ENCODE data around the gene TOP1.
A peak's percentile ranks its signal among the peaks of the same experiment; 100 is the strongest.
"Not testable (repeated sequence)": the region's sequence is repeated elsewhere in the genome, so short reads cannot be mapped to it uniquely, and the experiment has no call there.

TOP1 gene

DNA sequence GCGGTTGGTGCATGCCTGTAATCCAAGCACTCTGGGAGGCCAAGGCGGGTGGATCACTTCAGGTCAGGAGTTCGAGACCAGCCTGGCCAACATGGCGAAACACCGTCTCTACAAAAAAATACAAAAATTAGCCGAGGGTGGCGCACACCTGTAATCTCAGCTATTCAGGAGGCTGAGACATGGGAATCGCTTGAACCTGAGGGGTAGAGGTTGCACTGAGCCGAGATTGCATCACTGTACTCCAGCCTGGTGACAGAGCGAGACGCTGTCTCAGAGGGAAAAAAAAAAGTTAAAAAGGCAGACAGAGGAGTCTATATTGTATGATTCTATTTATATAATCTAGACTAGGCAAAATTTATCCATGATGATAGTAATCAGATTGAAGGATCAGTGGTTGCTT is 81.4 kb downstream of the TOP1 start:
- Mint-ChIP-seq H3K4me1 (peaks cover 21% of the 10 kb centered on the region), H3K4me3 (no peak overlapping the region), H3K36me3 (peaks cover 49% of the 10 kb centered on the region), H3K27me3 (no peaks in the 10 kb centered on the region), H3K9me3 (no peaks in the 10 kb centered on the region), H3K27ac (no peak overlapping the region)
- no peak for ATAC-seq

DNA sequence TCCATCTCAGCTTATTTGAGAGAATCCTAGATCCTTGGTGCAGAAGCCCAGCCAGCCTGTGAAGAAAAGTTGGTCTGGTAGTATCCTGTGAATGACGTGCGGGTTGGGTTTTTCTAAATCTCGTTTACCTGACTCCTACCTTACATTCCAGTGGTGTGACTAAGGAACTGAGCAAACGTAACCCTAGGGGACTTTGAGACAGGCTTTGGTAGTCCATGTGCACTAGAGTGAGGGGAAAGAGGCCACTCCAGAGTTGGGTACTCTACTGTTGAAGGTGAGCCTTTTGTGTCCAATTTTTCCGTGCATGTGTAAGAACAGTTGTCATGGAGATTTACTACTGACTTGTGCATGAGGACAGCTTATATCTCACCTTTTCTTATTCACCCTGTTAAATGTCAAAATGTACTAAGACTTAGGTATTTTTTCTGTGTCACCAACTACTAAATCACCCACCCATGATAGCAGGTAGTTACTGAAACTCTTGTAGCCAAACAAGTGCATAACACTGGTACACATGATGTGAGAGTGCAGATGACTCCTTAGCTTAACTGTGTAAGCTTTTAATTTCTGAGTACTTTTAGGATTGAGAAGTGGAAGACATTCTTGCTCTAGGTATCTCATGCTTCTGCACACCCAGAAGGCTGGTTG is 82.4 kb downstream of the TOP1 start:
- Mint-ChIP-seq H3K27me3 (no peaks in the 10 kb centered on the region), H3K36me3 (peaks cover 51% of the 10 kb centered on the region), H3K27ac (peak overlapping the region; percentile 74)

GRCh38 chr20:41111578-41111951 is 82.9 kb downstream of the TOP1 start:
- peaks cover 21% of the 10 kb centered on the region for H3K4me1 Mint-ChIP-seq
- peaks cover 51% of the 10 kb centered on the region for H3K36me3 Mint-ChIP-seq
- H3K27ac Mint-ChIP-seq, result peak overlapping the region; percentile 74
- no peaks in the 10 kb centered on the region for H3K27me3 Mint-ChIP-seq
- no peak overlapping the region for H3K4me3 Mint-ChIP-seq
- no peaks in the 10 kb centered on the region for H3K9me3 Mint-ChIP-seq
- no peak for ATAC-seq

More for the DNA sequence above, 82.4 kb downstream of the TOP1 start:
- no peak for ATAC-seq
- Mint-ChIP-seq H3K9me3 (no peaks in the 10 kb centered on the region), H3K4me1 (peaks cover 21% of the 10 kb centered on the region), H3K4me3 (no peak overlapping the region)

- ATAC-seq, result no peak
- peaks cover 45% of the 10 kb centered on the region for H3K36me3 Mint-ChIP-seq
- H3K4me3 Mint-ChIP-seq, result no peak overlapping the region
- H3K4me1 Mint-ChIP-seq, result peaks cover 6% of the 10 kb centered on the region
- no peak overlapping the region for H3K27ac Mint-ChIP-seq
- no peaks in the 10 kb centered on the region for H3K27me3 Mint-ChIP-seq
- no peaks in the 10 kb centered on the region for H3K9me3 Mint-ChIP-seq
Measured at GRCh38 chr20:41116282-41116956, 87.8 kb downstream of the TOP1 start.

DNA sequence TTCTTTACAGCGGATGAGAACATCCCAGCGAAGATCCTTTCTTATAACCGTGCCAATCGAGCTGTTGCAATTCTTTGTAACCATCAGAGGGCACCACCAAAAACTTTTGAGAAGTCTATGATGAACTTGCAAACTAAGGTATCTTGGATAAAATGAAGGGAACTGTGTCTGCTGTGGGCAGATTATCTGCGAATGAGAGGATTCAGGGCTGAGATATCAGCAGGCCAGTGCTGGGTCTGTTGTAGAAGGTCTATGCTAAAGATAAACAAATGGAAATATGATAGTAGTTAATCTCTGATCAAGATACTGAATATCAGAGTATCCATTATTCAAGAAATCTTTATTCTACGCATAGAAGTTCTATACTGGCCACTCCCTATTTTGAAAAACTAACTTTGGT is 89.5 kb downstream of the TOP1 start:
- not testable (repeated sequence) for H3K4me3 Mint-ChIP-seq, H3K27ac Mint-ChIP-seq, H3K27me3 Mint-ChIP-seq, ATAC-seq, H3K4me1 Mint-ChIP-seq, H3K9me3 Mint-ChIP-seq
- H3K36me3 Mint-ChIP-seq, result peaks cover 45% of the 10 kb centered on the region

DNA sequence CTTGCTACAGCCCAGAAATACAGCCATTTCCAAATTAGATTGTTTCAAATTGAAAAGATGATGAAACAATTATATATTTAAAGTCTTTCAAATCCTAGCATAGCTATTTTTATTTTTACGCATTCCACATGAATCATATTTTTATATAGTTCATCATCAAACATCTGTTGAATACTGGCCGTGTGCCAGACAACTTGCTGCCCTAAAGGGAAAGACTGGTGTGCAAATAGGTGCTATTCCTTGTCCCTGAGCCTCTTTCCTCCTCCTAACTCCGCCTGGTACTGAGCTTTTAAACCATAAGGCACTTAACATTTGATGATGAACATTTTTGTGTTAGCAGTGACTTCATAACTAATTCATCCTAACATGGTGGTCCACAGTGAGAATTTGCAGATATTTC is 90.0 kb downstream of the TOP1 start:
- no peaks in the 10 kb centered on the region for H3K4me1 Mint-ChIP-seq
- no peak for ATAC-seq
- H3K9me3 Mint-ChIP-seq, result no peaks in the 10 kb centered on the region
- H3K4me3 Mint-ChIP-seq, result no peak overlapping the region
- peaks cover 48% of the 10 kb centered on the region for H3K36me3 Mint-ChIP-seq
- no peak overlapping the region for H3K27ac Mint-ChIP-seq
- H3K27me3 Mint-ChIP-seq, result no peaks in the 10 kb centered on the region

DNA sequence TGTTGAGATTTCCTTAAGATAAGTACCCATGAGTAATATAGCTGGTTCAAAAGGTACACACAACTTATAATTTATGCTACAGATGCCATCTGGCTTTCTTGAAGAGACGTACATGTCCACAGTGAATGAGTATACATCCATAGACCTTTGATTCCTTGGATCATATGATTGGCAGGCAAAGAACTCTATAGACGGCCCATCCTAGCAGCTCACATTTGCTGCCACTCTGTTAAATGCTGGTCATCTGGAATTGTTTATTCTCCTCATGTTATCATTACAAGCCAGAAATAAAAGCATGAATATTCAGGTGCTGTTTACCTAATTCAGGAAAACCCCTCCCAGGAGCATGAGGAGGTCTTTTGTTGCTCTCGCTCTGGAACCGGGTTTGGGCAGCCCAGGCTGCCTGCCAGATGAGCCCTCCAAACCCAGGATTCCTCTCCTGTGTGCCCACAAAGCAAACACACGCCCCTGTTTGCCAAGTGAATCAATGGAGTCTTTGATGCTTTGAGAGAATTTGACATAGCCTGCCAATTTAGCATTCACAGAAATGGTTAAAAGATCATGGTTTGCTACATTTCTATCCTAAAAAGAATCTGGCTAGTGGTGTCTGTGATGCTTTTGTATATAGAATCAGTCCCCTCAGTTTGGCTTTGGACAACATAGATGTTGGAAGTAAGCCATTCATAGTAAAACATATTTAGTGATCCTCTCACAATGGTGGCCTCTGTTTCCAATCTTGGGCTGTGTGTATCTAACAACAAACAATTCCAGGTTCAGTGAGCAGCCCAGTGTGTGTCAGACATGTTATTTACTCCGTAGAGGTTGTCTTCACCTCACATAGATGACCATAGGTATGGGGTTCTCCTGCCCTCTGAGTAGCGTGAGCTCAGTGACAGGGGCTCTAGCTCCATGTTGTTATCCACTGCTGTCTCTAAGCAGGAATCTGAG is 91.3 kb downstream of the TOP1 start:
- H3K4me3 Mint-ChIP-seq, result no peak overlapping the region
- no peaks in the 10 kb centered on the region for H3K9me3 Mint-ChIP-seq
- no peaks in the 10 kb centered on the region for H3K4me1 Mint-ChIP-seq
- ATAC-seq, result no peak
- H3K27me3 Mint-ChIP-seq, result no peaks in the 10 kb centered on the region
- H3K36me3 Mint-ChIP-seq, result peaks cover 54% of the 10 kb centered on the region
- H3K27ac Mint-ChIP-seq, result no peak overlapping the region

GRCh38 chr20:41121399-41121798 is 92.8 kb downstream of the TOP1 start:
- H3K9me3 Mint-ChIP-seq, result no peaks in the 10 kb centered on the region
- H3K36me3 Mint-ChIP-seq, result peaks cover 56% of the 10 kb centered on the region
- H3K27ac Mint-ChIP-seq, result no peak overlapping the region
- H3K4me1 Mint-ChIP-seq, result no peaks in the 10 kb centered on the region
- H3K27me3 Mint-ChIP-seq, result no peaks in the 10 kb centered on the region
- no peak overlapping the region for H3K4me3 Mint-ChIP-seq
- no peak for ATAC-seq

DNA sequence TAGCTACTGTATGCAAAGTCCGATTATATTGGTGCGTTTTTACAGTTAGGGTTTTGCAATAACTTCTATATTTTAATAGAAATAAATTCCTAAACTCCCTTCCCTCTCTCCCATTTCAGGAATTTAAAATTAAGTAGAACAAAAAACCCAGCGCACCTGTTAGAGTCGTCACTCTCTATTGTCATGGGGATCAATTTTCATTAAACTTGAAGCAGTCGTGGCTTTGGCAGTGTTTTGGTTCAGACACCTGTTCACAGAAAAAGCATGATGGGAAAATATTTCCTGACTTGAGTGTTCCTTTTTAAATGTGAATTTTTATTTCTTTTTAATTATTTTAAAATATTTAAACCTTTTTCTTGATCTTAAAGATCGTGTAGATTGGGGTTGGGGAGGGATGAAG is 95.0 kb downstream of the TOP1 start:
- Mint-ChIP-seq H3K27ac (no peak overlapping the region), H3K4me3 (no peak overlapping the region), H3K36me3 (peaks cover 54% of the 10 kb centered on the region), H3K27me3 (no peaks in the 10 kb centered on the region), H3K9me3 (no peaks in the 10 kb centered on the region), H3K4me1 (no peaks in the 10 kb centered on the region)
- no peak for ATAC-seq

DNA sequence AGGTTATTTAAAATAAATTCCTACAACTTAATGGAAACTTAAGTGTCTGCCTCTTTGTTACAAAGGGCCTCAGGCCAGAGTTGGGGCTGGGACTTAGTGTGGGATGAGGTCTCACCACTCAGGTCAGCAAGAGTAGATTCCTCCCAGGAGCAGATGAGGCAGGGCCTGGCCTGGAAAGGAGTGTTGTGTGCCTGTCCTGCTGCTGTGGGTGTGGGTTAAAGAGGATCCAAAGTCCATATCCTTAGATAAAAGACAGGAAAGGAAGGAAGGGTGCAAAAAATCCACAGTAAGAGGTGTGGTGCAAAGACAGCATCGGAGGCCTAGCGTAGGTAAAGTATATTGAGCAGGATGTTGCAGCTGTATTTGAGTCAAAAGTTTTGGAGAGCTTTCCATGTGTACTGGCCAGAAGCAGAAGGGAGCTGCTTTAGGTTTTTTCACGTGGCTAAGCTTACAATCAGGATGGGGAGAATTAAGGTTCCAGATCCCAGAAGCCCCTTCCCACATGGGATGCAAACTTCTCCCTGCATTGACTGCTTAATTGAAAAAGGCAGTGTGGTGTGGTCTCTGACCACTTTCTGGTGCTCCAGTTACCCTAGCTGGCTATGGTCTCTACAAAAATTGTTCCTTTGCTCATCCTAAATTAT is 96.0 kb downstream of the TOP1 start:
- no peak for ATAC-seq
- Mint-ChIP-seq H3K27ac (no peak overlapping the region), H3K9me3 (no peaks in the 10 kb centered on the region), H3K4me1 (no peaks in the 10 kb centered on the region), H3K27me3 (no peaks in the 10 kb centered on the region), H3K36me3 (peaks cover 50% of the 10 kb centered on the region), H3K4me3 (no peak overlapping the region)

- H3K4me1 Mint-ChIP-seq, result no peaks in the 10 kb centered on the region
- H3K9me3 Mint-ChIP-seq, result no peaks in the 10 kb centered on the region
- H3K27me3 Mint-ChIP-seq, result no peaks in the 10 kb centered on the region
- peaks cover 50% of the 10 kb centered on the region for H3K36me3 Mint-ChIP-seq
- H3K4me3 Mint-ChIP-seq, result no peak overlapping the region
- no peak overlapping the region for H3K27ac Mint-ChIP-seq
- no peak for ATAC-seq
Measured at GRCh38 chr20:41125530-41126457, 97.2 kb downstream of the TOP1 start.

- Mint-ChIP-seq H3K9me3 (no peaks in the 10 kb centered on the region), H3K27ac (no peak overlapping the region), H3K36me3 (peaks cover 50% of the 10 kb centered on the region), H3K27me3 (no peaks in the 10 kb centered on the region), H3K4me1 (peaks cover 7% of the 10 kb centered on the region), H3K4me3 (no peak overlapping the region)
- ATAC-seq, result no peak
Measured at GRCh38 chr20:41126719-41127118, 98.1 kb downstream of the TOP1 start.

GRCh38 chr20:41128317-41128716 is 99.7 kb downstream of the TOP1 start:
- peaks cover 36% of the 10 kb centered on the region for H3K36me3 Mint-ChIP-seq
- H3K9me3 Mint-ChIP-seq, H3K27me3 Mint-ChIP-seq, ATAC-seq, H3K4me3 Mint-ChIP-seq, H3K27ac Mint-ChIP-seq: not testable (repeated sequence)
- peaks cover 14% of the 10 kb centered on the region for H3K4me1 Mint-ChIP-seq

GRCh38 chr20:41131594-41132387 is 103.2 kb downstream of the TOP1 start:
- peaks cover 48% of the 10 kb centered on the region for H3K4me1 Mint-ChIP-seq
- no peaks in the 10 kb centered on the region for H3K27me3 Mint-ChIP-seq
- peak overlapping the region; percentile 59 for H3K27ac Mint-ChIP-seq
- H3K36me3 Mint-ChIP-seq, result peaks cover 9% of the 10 kb centered on the region
- peak; percentile 73 for ATAC-seq
- no peaks in the 10 kb centered on the region for H3K9me3 Mint-ChIP-seq
- no peak overlapping the region for H3K4me3 Mint-ChIP-seq
